Transverse colon (tissue), 4 donors: Measurements from ENCODE around the gene AKAP6.

ENCODE experiments used
- EP300 ChIP-seq: sonication (generic); formaldehyde crosslinking; IDR thresholded peaks from one replicate; pipeline ENCODE4 v1.6.1; 2017; ENCODE audit warnings: antibody characterized with exemption, low read depth
- POLR2A ChIP-seq: fragments of 450-650 bp; IDR thresholded peaks from one replicate; pipeline ENCODE4 v1.6.1; 2016; ENCODE audit warnings: antibody characterized with exemption, mild to moderate bottlenecking, moderate library complexity
- POLR2AphosphoS5 ChIP-seq, 3 donors: sonication (generic); formaldehyde crosslinking; IDR thresholded peaks; one replicate each; pipeline ENCODE4 v1.6.1; 2016; ENCODE audit warnings: antibody characterized with exemption in 3 of 3
- TF ChIP-seq, protein P1 (sequence below), 5 experiments: fragments of 200-600 bp in 3 of 5; fragments of 450-650 bp in 2 of 5; sonication (generic) in 3 of 5; IDR thresholded peaks; 1 replicate in 2 of 5; 2 replicates in 3 of 5; pipeline ENCODE4 v1.5.1; 2016 to 2017; ENCODE audit warnings: antibody characterized with exemption in 5 of 5, inconsistent platforms in 3 of 5, mild to moderate bottlenecking in 2 of 5, moderate library complexity in 1 of 5

DNA sequence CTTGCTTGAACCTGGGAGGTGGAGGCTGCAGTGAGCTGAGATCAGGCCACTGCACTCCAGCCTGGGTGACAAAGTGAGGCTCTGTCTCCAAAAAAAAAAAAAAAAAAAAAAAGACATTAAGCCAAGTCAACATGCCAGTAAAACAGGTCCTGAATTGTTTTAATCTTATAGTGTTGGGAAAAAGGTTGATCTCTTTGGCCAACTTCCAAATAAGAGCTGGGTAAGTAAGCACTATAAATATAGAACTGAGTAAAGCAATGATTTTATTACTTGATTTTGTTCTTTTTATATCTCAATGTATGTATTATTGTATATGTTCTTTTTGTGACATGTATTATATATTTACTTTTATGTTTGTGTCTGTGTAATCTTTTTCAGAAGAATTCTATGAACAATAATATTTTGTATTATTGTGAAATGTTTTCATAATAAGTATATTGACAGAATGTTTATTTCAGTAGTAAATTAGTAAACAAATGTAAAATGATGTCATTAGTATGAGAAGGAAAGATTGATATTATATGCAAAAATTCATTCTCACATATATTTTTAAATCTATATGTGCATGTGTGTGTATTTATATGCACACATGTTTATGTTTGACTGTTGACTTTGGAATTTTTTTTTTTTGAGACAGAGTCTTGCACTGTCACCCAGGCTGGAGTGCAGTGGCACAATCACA, 9.6 kb upstream of the AKAP6 start:
- TF ChIP-seq, protein P1, sequence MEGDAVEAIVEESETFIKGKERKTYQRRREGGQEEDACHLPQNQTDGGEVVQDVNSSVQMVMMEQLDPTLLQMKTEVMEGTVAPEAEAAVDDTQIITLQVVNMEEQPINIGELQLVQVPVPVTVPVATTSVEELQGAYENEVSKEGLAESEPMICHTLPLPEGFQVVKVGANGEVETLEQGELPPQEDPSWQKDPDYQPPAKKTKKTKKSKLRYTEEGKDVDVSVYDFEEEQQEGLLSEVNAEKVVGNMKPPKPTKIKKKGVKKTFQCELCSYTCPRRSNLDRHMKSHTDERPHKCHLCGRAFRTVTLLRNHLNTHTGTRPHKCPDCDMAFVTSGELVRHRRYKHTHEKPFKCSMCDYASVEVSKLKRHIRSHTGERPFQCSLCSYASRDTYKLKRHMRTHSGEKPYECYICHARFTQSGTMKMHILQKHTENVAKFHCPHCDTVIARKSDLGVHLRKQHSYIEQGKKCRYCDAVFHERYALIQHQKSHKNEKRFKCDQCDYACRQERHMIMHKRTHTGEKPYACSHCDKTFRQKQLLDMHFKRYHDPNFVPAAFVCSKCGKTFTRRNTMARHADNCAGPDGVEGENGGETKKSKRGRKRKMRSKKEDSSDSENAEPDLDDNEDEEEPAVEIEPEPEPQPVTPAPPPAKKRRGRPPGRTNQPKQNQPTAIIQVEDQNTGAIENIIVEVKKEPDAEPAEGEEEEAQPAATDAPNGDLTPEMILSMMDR (IDR thresholded peaks at IDR 0.05): no peak
- TF ChIP-seq EP300: no peak
- no peak for TF ChIP-seq POLR2A
- TF ChIP-seq POLR2AphosphoS5 (IDR thresholded peaks at IDR 0.05): no peak
